ENCODE measurements around the gene GLIPR1L1. TPM values are rescaled to one million over a fixed set of nuclear protein-coding genes. Genes with fewer than 3 reads are reported as not detected.
A peak's percentile ranks its signal among the peaks of the same experiment; 100 is the strongest.

GLIPR1L1 gene
- not detected for total RNA-seq

GRCh38 chr12:75334384-75335030 is at the start of gene GLIPR1L1:
TSS of gene GLIPR1L1 (plus strand) at chr12:75334670. CDS start at chr12:75334729, 59 bp downstream.
- Histone ChIP-seq H3K9me3 (no peaks in the 10 kb centered on the region), H3K36me3 (no peaks in the 10 kb centered on the region), H3K27ac (replicated peaks in 1 of 4) (peak within 1 kb of the TSS in 2 of 4 donors; percentile 36 to 58), H3K4me1 (peaks cover 6 to 18% (median 12%) of the 10 kb centered on the region in 4 donors), H3K27me3 (no peaks in the 10 kb centered on the region), H3K4me3 (peak within 1 kb of the TSS; percentile 48 to 63 (median 51))
- intact Hi-C loops (cut with DNase I): loop anchor here (5.0 kb wide), 3 partner anchors 53 to 173 kb away; partner anchors contain the start of gene GLIPR1
- TF ChIP-seq POLR2A (IDR thresholded peaks at IDR 0.05; ENCODE audit: low read depth) (no peak), CTCF (IDR thresholded peaks at IDR 0.05) (peak; percentile 91 to 96 (median 95)), POLR2AphosphoS5 (IDR thresholded peaks at IDR 0.05) (peak; percentile 48 to 74)
- WGBS: 8% methylated on average over 14 of the region's 23 CpGs
- DNase-seq (ENCODE audit: extremely low spot score): peak; percentile 97

- intact Hi-C loops (cut with DNase I): no loop called here
- no peaks in the 10 kb centered on the region for H3K4me1 ChIP-seq
- 43% methylated on average over 1 of the region's 1 CpG for WGBS
- TF ChIP-seq POLR2AphosphoS5 (IDR thresholded peaks at IDR 0.05) (no peak), EP300 (IDR thresholded peaks at IDR 0.05) (no peak), POLR2A (IDR thresholded peaks at IDR 0.05; ENCODE audit: low read depth) (no peak), CTCF (IDR thresholded peaks at IDR 0.05) (no peak)
- H3K9me3 ChIP-seq: no peaks in the 10 kb centered on the region
- no peak overlapping the region for H3K4me3 ChIP-seq
- H3K36me3 ChIP-seq: no peaks in the 10 kb centered on the region
- no peak for DNase-seq (ENCODE audit: extremely low spot score)
- no peak overlapping the region for H3K27ac ChIP-seq (replicated peaks in 1 of 4)
- H3K27me3 ChIP-seq: no peaks in the 10 kb centered on the region
These were observed 45.6 kb upstream of the GLIPR1L1 start for GRCh38 chr12:75288860-75289259.

- Histone ChIP-seq H3K4me3 (no peak overlapping the region), H3K27me3 (no peaks in the 10 kb centered on the region), H3K27ac (replicated peaks in 1 of 4) (no peak overlapping the region), H3K9me3 (no peaks in the 10 kb centered on the region), H3K36me3 (no peaks in the 10 kb centered on the region), H3K4me1 (no peaks in the 10 kb centered on the region)
- intact Hi-C loops (cut with DNase I): no loop called here
- WGBS: 86% methylated on average over 1 of the region's 1 CpG
- no peak for DNase-seq (ENCODE audit: extremely low spot score)
- TF ChIP-seq EP300 (IDR thresholded peaks at IDR 0.05) (no peak), POLR2AphosphoS5 (IDR thresholded peaks at IDR 0.05) (no peak), CTCF (IDR thresholded peaks at IDR 0.05) (no peak), POLR2A (IDR thresholded peaks at IDR 0.05; ENCODE audit: low read depth) (no peak)
These were observed 44.7 kb upstream of the GLIPR1L1 start for GRCh38 chr12:75289753-75290152.

- Histone ChIP-seq H3K9me3 (no peaks in the 10 kb centered on the region), H3K4me1 (no peaks in the 10 kb centered on the region), H3K27me3 (no peaks in the 10 kb centered on the region), H3K36me3 (no peaks in the 10 kb centered on the region), H3K27ac (replicated peaks in 1 of 4) (no peak overlapping the region), H3K4me3 (no peak overlapping the region)
- TF ChIP-seq CTCF (IDR thresholded peaks at IDR 0.05): no peak
- no peak for TF ChIP-seq POLR2A (IDR thresholded peaks at IDR 0.05; ENCODE audit: low read depth)
- DNase-seq (ENCODE audit: extremely low spot score): no peak
- intact Hi-C loops (cut with DNase I): no loop called here
- WGBS: 87% methylated on average over 1 of the region's 1 CpG
These were observed 43.5 kb upstream of the GLIPR1L1 start for GRCh38 chr12:75291014-75291413.

- no peaks in the 10 kb centered on the region for H3K36me3 ChIP-seq
- TF ChIP-seq POLR2AphosphoS5 (IDR thresholded peaks at IDR 0.05) (no peak), CTCF (IDR thresholded peaks at IDR 0.05) (no peak), EP300 (IDR thresholded peaks at IDR 0.05) (no peak), POLR2A (IDR thresholded peaks at IDR 0.05; ENCODE audit: low read depth) (no peak)
- no peak overlapping the region for H3K4me3 ChIP-seq
- no peak for DNase-seq (ENCODE audit: extremely low spot score)
- 24% methylated on average over 3 of the region's 3 CpGs for WGBS
- H3K27me3 ChIP-seq: no peaks in the 10 kb centered on the region
- H3K4me1 ChIP-seq: no peaks in the 10 kb centered on the region
- H3K9me3 ChIP-seq: no peaks in the 10 kb centered on the region
- intact Hi-C loops (cut with DNase I): no loop called here
- H3K27ac ChIP-seq (replicated peaks in 1 of 4): no peak overlapping the region
These were observed 40.1 kb upstream of the GLIPR1L1 start for GRCh38 chr12:75294336-75294735.
